Stimulated activated naive CD8-positive, alpha-beta T cell treated with anti-CD3 and anti-CD28 coated beads, Interleukin-15, Interleukin-2, amounts not matched to agents 100 U/mL and 50 U/mL, for 24 hours (primary cell): ENCODE measurements around the gene CAPNS2.
"Not testable (repeated sequence)": the region's sequence is repeated elsewhere in the genome, so short reads cannot be mapped to it uniquely, and the experiment has no call there.

ENCODE experiments used
- ATAC-seq: fragments of 150-1000 bp; cut with Tn5 transposase; one replicate; pipeline ENCODE4 v1.10.0; 2021
- DNase-seq: peaks from one replicate; pipeline ENCODE4 v3.0.0; 2021

The CAPNS2 gene

DNA sequence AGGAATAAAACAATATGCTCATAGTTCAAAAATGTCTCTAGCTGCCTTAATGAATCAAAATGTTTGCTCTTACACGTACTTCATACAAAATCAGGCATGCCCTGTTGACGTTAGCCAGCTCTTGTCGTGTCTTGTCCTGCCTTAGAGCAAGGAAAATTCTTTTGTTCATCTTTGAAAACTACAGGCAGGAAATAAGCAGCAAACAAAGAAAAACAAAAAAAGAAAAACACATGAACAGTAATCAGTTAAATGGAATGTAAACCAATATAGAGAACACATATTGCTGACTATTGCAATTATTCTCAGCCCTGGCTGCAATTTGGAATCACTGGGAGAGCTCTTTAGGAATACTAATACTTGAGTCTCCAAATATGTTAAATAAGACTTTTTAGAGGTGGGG, 1.7 kb downstream of the CAPNS2 start:
- DNase-seq, result no peak
- ATAC-seq, result no peak

DNA sequence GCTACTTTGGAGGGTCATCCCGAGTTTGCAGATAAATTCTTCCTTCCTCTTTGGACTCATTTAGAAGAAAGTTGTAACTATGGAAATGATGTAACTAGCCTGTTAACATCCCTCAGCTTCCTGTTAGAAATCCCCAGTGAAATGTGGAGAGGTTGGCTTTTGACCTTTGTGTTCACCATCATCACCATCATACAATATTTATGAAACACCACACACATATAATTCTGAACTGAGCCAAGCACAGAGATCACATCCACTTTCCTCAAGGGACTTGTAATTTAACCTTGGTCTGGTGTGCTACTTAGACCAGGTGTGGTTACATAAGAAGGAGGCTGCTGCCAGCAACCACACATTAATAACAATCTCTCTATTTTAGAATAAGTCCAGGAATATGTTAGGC, 2.5 kb downstream of the CAPNS2 start:
- ATAC-seq (no peak), DNase-seq (no peak)

DNA sequence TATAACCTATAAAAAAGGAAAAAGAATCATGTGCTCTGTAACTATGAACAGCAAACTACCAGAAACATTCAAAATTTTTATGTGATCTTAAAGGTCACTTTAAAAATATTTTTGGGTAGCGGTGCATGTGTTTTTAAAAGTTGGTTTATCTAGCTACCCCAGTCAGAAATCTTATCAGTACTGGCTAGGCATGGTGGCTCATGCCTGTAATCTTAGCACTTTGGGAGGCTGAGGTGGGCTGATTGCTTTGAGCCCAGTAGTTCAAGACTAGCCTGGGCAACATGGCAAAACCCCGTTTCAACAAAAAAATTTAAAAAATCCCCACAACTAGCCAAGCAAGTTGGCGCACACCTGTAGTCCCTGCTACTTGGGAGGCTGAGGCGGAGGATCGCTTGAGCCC, 3.7 kb downstream of the CAPNS2 start:
- DNase-seq (no peak), ATAC-seq (no peak)

DNA sequence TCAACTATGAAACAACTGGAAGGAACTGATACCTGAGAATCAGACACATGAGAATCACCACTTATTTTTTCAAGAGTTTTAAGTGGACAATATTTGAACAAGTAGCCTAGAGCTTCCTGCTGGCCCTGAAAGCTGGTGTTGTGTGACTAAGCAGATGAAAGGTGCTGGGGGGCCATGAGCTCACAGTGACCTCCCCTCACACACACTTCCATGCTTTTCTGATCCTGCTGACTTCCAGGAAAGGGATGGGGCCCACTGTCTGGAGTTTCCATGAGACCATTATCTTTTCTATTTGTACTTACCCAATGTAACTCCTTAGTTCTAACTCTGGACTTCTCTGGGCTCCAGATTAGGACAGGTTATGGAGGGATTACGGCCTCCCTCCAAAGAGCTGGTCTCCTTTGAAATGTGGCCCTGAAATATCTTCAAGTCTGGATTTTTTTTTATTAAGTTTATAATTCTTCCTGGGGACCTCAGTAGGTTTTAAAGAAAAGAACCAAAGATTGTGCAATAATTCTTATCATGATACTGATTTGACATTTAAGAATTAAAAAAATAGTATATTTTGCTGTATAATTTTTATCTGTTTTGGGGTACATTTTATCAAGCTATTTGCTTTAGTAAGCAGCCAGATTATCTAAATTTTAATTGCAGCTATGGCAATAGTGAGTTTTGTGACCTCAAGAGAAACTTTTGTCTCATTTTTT, 4.9 kb downstream of the CAPNS2 start:
- ATAC-seq, result no peak

DNA sequence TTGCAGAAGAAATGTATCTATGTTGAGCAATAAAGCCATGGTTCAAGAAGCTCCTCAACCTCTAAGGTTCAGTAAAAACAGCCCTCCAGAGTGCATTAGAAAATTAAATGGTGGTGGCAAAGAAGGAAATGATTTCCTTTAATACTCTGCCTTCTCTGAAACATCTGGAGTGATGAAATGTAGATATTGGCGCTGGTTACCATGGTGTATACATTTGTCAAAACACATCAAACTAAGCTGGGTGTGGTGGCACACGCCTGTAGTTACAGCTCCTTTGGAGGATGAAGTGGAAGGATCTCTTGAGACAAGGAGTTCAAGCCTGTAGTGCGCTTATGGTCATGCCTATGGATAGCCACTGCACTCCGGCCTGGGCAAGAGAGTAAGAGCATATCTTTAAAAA, 6.0 kb downstream of the CAPNS2 start:
- ATAC-seq (no peak), DNase-seq (no peak)

More for the DNA sequence above, 4.9 kb downstream of the CAPNS2 start:
- DNase-seq, result no peak

DNA sequence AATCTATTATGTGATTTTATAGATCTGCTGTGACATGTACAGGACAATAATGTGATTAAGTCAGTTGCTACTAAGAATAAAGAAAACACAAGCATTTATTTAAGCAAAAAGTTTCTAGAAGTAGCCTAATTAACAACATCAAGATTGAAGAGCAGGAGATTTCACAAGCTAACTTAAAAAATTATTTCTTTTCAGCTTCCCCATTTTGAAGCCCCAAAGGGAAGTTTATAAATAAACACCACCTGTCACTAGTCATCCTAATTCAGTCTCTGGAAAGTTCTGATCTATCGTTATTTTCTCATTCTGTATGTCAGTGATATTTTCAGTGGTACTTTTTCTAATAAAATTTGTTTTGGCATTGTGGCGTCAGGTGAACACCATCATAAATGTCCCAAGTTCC, 8.3 kb downstream of the CAPNS2 start:
- ATAC-seq (no peak), DNase-seq (no peak)

DNA sequence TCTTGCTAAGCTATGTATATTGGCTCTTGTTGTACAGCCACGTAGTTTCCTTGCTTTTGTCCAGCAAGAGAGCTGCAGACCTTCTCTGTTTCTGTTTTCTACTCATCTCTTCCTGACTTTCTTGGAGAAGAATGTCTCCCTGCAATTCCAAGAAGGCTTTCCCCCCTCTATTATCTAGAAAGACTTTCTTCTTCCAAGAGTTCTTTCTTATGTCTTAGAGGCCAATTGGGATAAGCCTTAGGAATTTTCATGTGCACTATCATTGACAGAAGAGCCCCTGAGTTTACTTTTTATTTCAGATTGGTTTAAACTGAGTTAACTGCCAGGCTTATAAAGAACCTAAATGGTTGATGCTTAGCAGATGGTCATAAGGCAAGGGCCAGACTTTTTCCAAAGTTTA, 9.0 kb downstream of the CAPNS2 start:
- DNase-seq, result no peak

DNA sequence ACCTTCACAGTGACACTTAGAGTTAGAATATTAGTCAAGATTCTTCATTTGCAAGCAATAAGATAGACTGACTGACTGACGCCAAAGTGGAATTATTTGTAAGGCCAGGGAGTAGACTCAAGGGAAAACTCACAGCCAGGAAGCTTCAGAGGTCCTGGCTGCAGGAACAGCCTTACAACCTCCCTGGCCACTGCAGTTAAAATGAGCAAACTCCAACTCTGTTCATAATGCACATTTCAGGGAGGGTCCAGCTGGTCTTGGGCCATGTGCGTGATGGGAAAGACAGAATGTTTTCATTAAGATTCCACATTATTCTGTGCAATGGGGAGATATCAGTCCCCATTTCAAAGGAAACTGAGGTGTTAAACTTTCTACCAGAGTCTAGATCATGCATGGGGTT, 9.9 kb downstream of the CAPNS2 start:
- ATAC-seq, result no peak
- DNase-seq, result no peak

More for the DNA sequence above, 9.0 kb downstream of the CAPNS2 start:
- ATAC-seq, result no peak

DNA sequence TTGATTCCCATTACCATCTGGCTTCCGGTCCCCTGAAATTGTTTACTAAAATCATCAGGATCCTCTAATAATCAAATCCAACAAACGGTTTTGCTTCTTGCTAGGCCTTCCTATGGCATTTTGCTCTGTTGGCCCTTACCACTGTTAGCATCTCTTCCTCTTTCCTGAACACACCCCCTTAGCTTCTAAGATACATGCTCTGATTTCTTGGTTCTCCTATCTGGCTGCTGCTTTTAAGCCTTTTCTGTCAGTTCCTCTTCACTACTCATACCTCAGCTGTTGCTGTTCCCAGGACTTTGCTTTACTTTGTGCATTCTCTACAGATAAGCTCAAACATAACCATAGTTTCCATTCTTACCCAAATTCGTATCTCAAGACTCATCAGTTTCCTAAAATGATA, 11.4 kb downstream of the CAPNS2 start:
- DNase-seq, result no peak
- no peak for ATAC-seq

DNA sequence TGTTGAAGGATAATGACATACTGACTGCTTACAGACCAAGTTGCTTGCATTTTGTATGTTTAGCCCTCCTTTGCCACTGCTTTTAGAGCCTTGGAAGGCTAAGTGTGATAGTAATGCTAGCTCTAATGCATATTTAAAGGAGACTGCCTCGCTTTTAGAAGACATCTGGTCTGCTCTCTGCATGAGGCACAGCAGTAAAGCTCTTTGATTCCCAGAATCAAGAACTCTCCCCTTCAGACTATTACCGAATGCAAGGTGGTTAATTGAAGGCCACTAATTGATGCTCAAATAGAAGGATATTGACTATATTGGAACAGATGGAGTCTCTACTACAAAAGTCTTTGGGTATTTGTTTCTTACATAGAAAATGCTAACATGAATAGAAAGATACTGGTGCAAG, 19.1 kb downstream of the CAPNS2 start:
- no peak for ATAC-seq
- no peak for DNase-seq

DNA sequence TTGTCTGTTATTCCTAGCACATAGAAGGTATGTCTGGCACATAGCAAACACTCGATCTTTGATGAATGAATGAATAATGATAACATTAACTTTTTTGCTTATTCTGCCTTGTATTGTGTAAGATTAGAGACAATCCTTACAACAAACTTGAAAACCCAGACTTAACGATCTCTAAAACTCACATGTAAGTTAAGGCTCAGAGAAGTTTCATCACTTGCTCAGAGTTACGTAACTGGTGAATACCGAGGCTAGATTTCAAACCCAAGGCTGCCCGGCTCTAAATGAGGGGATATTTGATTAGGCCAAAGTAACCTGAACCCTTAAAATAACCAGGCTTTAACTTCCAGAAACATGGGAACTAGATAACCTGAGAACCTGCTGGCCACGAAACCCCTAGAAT, 22.3 kb downstream of the CAPNS2 start:
- no peak for DNase-seq
- ATAC-seq, result no peak

DNA sequence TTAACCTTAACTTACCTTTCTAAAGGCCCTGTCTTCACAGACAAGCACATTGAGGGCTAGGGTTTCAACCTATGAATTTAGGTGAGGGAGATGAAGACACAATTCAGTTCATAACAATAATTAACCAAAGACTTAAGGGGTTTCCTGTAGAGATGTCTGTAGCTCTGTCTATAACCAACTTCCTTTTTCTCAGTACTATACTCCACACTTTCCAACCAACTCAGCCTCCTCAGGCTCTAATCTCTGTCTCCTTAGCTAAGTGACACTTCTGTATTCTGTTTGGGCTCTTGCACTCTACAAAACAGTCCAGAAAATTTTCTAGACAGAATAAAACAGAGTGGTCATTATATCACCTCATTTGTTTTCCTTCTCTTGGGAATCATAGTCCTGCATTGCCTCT, 25.8 kb downstream of the CAPNS2 start:
- DNase-seq (no peak), ATAC-seq (no peak)

DNA sequence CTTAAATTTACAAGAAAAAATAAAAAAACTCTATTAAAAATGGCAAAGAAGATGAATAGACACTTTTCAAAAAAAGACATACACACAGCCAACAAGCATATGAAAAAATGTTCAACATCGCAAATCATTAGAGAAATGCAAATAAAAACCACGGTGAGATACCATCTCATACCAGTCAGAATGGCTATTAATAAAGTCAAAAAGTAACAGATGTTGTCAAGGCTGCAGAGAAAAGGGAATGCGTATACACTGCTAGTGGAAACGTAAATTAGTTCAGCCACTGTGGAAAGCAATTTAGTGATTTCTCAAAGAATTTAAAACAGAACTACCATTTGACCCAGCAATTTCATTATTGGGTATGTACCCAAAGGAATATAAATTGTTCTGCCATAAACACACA, 31.4 kb downstream of the CAPNS2 start:
- ATAC-seq (no peak), DNase-seq (no peak)

DNA sequence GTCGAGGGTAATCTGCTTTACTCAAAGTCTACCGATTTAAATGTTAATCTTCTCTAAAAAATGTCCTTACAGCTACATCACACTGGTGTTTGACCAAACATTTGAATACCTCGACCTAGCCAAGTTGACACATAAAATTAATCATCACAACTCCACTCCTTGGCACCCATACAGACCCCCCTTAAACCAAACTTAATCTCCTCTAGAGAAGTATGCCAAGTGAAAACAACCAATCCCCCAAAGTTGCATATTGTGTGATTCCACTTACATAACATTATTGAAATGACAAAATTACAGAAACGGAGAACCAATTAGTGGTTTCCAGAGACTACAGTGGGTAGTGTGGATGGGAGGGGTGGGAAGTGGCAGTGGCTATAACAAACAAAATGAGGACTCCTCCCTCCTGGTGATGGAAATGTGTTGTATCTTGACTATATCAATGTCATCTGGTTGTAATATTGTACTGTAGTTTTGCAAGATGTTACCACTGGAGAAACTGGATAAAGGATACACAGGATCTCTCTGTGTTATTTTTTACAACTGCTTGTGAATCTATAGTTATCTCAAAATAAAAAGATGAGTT, 39.4 kb downstream of the CAPNS2 start:
- DNase-seq (no peak), ATAC-seq (no peak)

DNA sequence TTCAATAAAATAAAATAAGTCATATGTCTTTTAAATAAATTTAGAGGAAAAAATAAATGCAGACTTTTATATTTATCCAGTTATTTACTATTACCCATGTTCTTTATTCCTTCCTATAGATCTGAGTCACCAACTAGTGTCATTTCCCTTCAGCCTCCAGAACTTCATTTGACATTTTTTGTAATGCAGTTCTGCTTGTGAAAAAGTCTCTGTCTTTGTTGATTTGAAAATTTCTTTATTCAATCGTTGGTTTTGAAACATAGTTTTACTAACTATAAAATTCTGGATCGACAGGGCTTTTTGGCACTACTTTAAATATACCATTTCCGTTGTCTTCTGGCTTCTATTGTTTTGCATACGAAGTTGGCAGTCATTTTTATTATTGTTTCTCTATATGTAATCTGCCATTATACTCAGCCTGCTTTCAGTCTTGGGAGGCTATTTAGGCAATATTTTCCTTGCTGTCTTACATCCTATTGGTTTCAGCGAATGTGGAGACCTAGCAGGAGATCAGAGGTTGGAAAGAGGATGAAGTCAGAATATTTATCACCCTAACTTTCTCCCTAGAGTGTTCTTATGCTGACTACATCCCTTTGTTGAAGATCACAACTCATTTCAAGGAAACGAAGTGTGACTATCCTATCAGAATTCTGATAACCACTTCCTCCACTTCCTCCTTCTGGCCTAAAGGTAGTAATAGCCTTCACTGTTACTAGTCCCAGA, 47.3 kb downstream of the CAPNS2 start:
- no peak for ATAC-seq
- no peak for DNase-seq

DNA sequence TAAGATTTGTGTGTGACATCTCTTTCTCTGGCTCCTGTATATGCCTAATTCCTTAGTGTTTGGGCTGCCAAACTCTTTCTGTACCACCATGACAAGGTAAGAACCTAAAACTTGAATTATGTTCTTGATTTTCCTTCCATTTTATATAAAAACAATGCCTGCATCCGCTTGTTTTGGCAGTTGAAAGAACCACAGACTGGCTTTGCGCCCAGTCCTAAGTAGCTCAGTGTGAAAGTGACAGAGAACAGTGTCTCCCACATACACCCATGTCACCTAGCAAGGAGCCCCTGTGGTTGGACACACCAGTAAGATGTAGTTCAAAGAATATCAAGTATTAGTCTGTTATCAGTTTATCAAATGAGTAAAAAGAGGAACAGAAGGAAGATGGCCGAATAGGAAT, 48.6 kb downstream of the CAPNS2 start:
- ATAC-seq, result no peak
- DNase-seq, result no peak

DNA sequence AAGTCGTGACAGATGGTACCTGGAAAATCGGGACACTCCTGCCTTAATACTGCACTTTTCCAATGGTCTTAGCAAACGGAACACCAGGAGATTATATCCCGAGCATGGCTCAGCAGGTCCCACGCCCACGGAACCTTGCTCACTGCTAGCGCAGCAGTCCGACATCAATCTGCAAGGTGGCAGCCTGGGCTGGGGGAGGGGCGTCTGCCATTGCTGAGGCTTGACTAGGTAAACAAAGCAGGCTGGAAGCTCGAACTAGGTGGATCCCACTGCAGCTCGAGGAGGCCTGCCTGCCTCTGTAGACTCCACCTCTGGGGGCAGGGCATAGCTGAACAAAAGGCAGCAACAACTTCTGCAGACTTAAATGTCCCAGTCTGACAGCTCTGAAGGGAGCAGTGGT, 49.2 kb downstream of the CAPNS2 start:
- ATAC-seq, result not testable (repeated sequence)

More for the DNA sequence above, 49.2 kb downstream of the CAPNS2 start:
- not testable (repeated sequence) for DNase-seq
